ENCODE results near the gene FMNL2. TPM values are rescaled to one million over a fixed set of nuclear protein-coding genes. Genes with fewer than 3 reads are reported as not detected.
"Not testable (repeated sequence)": the region's sequence is repeated elsewhere in the genome, so short reads cannot be mapped to it uniquely, and the experiment has no call there.

FMNL2 gene
- total and polyA plus RNA-seq, 4 experiments from 2014 or later = 0.06 to 1.6 (median 0.94) TPM; not detected in 1

DNA sequence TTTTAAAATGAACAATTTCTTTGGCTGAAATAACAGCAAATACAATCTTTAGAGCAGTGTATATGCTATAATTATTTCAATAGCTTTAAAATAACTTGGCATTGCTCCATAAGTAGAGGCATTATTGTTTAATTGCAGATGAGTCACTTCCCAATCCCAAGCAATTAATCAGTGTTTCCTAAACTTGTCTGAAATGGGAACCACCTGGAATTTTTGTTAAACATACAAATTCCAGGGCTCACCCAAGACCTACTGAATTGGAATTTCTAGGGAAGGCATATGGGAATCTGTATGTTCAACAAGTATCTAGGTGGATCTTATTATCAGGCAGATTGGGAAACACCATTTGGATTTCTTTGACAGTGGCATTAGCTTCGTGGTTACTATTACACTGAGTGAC is 27.1 kb upstream of the FMNL2 start:
- H3K36me3 Mint-ChIP-seq = no peaks in the 10 kb centered on the region
- H3K27ac Mint-ChIP-seq = no peak overlapping the region
- no peak overlapping the region for H3K4me3 ChIP-seq (ENCODE audit: low read length in 2 of 2)
- H3K4me1 Mint-ChIP-seq = no peaks in the 10 kb centered on the region
- no peak for DNase-seq
- H3K27me3 Mint-ChIP-seq = peaks cover 1 to 2% of the 10 kb centered on the region in 2 donors
- CTCF ChIA-PET (ENCODE audit: partially characterized antibody) = no interaction called here
- intact Hi-C loops (cut with micrococcal nuclease) = no loop called here
- POLR2A ChIA-PET (ENCODE audit: partially characterized antibody) = no interaction called here
- H3K9me3 ChIP-seq (ENCODE audit: control insufficient read depth in 1 of 2, low read length in 2 of 2) = no peaks in the 10 kb centered on the region
- H3K9me3 Mint-ChIP-seq = peaks cover 0 to 2% (median 0%) of the 10 kb centered on the region in 8 donors
- no peaks in the 10 kb centered on the region for H3K4me1 ChIP-seq (ENCODE audit: insufficient read depth, low read length)
- no peak overlapping the region for H3K27ac ChIP-seq (ENCODE audit: low read depth, low read length)
- H3K4me3 Mint-ChIP-seq = no peak overlapping the region
- H3K27me3 ChIP-seq (ENCODE audit: insufficient read depth, low read length) = no peaks in the 10 kb centered on the region
- no peaks in the 10 kb centered on the region for H3K36me3 ChIP-seq (ENCODE audit: insufficient read depth, low read length)

- Mint-ChIP-seq H3K9me3 (peaks cover 0 to 3% (median 0%) of the 10 kb centered on the region in 8 donors), H3K4me3 (no peak overlapping the region), H3K27ac (no peak overlapping the region), H3K4me1 (no peaks in the 10 kb centered on the region), H3K36me3 (no peaks in the 10 kb centered on the region), H3K27me3 (peaks cover 0 to 1% of the 10 kb centered on the region in 2 donors)
- Histone ChIP-seq H3K4me1 (ENCODE audit: insufficient read depth, low read length) (no peaks in the 10 kb centered on the region), H3K27me3 (ENCODE audit: insufficient read depth, low read length) (no peaks in the 10 kb centered on the region), H3K27ac (ENCODE audit: low read depth, low read length) (no peak overlapping the region), H3K36me3 (ENCODE audit: insufficient read depth, low read length) (no peaks in the 10 kb centered on the region), H3K4me3 (ENCODE audit: low read length in 2 of 2) (no peak overlapping the region), H3K9me3 (ENCODE audit: control insufficient read depth in 1 of 2, low read length in 2 of 2) (no peaks in the 10 kb centered on the region)
- POLR2A ChIA-PET (ENCODE audit: partially characterized antibody) = no interaction called here
- intact Hi-C loops (cut with micrococcal nuclease) = no loop called here
- no peak for DNase-seq
- CTCF ChIA-PET (ENCODE audit: partially characterized antibody) = no interaction called here
Measured at GRCh38 chr2:152309352-152310214, 25.4 kb upstream of the FMNL2 start.

GRCh38 chr2:152319822-152320570 is 15.0 kb upstream of the FMNL2 start:
- H3K27ac Mint-ChIP-seq = no peak overlapping the region
- H3K4me1 ChIP-seq (ENCODE audit: insufficient read depth, low read length) = no peaks in the 10 kb centered on the region
- H3K4me3 Mint-ChIP-seq = no peak overlapping the region
- H3K9me3 Mint-ChIP-seq = peaks cover 0 to 7% (median 0%) of the 10 kb centered on the region in 8 donors
- H3K36me3 Mint-ChIP-seq = no peaks in the 10 kb centered on the region
- H3K27me3 Mint-ChIP-seq = peaks cover 3 to 6% of the 10 kb centered on the region in 2 donors
- ChIA-PET CTCF (ENCODE audit: partially characterized antibody) (no interaction called here), POLR2A (ENCODE audit: partially characterized antibody) (no interaction called here)
- H3K36me3 ChIP-seq (ENCODE audit: insufficient read depth, low read length) = no peaks in the 10 kb centered on the region
- intact Hi-C loops (cut with micrococcal nuclease) = no loop called here
- no peaks in the 10 kb centered on the region for H3K9me3 ChIP-seq (ENCODE audit: control insufficient read depth in 1 of 2, low read length in 2 of 2)
- no peak overlapping the region for H3K4me3 ChIP-seq (ENCODE audit: low read length in 2 of 2)
- H3K27ac ChIP-seq (ENCODE audit: low read depth, low read length) = no peak overlapping the region
- no peaks in the 10 kb centered on the region for H3K4me1 Mint-ChIP-seq
- no peak for DNase-seq
- no peaks in the 10 kb centered on the region for H3K27me3 ChIP-seq (ENCODE audit: insufficient read depth, low read length)

- intact Hi-C loops (cut with micrococcal nuclease) = no loop called here
- no peaks in the 10 kb centered on the region for H3K36me3 Mint-ChIP-seq
- CTCF ChIA-PET (ENCODE audit: partially characterized antibody) = no interaction called here
- H3K4me3 Mint-ChIP-seq = no peak overlapping the region
- POLR2A ChIA-PET (ENCODE audit: partially characterized antibody) = no interaction called here
- Histone ChIP-seq H3K27me3 (ENCODE audit: insufficient read depth, low read length) (no peaks in the 10 kb centered on the region), H3K9me3 (ENCODE audit: control insufficient read depth in 1 of 2, low read length in 2 of 2) (no peaks in the 10 kb centered on the region), H3K27ac (ENCODE audit: low read depth, low read length) (no peak overlapping the region), H3K36me3 (ENCODE audit: insufficient read depth, low read length) (no peaks in the 10 kb centered on the region), H3K4me1 (ENCODE audit: insufficient read depth, low read length) (no peaks in the 10 kb centered on the region), H3K4me3 (ENCODE audit: low read length in 2 of 2) (no peak overlapping the region)
- DNase-seq = no peak
- peaks cover 0 to 7% (median 0%) of the 10 kb centered on the region in 8 donors for H3K9me3 Mint-ChIP-seq
- H3K27me3 Mint-ChIP-seq = peaks cover 3 to 6% of the 10 kb centered on the region in 2 donors
- H3K27ac Mint-ChIP-seq = no peak overlapping the region
- no peaks in the 10 kb centered on the region for H3K4me1 Mint-ChIP-seq
Measured at GRCh38 chr2:152320814-152321213, 14.2 kb upstream of the FMNL2 start.

DNA sequence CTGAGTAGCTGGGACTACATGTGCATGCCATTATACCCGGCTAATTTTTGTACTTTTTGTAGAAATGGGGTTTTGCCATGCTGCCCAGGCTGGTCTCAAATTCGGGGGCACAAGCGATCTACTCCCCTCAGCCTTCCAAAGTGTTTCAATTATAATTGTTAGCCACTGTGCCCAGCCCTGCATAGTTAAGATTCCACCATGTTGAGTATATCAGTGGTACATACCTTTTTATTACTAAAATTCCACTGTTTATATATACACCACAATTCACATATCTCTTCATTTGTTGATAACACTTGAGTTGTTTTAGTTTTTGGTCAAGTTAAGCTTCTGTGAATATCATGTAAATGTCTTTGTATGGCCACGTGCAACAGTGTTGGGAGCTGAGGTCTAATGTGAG is 12.8 kb upstream of the FMNL2 start:
- H3K27me3 Mint-ChIP-seq = peaks cover 5 to 6% of the 10 kb centered on the region in 2 donors
- no peak overlapping the region for H3K4me3 Mint-ChIP-seq
- intact Hi-C loops (cut with micrococcal nuclease) = no loop called here
- H3K36me3 Mint-ChIP-seq = no peaks in the 10 kb centered on the region
- CTCF ChIA-PET (ENCODE audit: partially characterized antibody) = no interaction called here
- H3K4me1 Mint-ChIP-seq = no peaks in the 10 kb centered on the region
- POLR2A ChIA-PET (ENCODE audit: partially characterized antibody) = no interaction called here
- H3K9me3 Mint-ChIP-seq = peaks cover 0 to 7% (median 0%) of the 10 kb centered on the region in 8 donors
- Histone ChIP-seq H3K4me1 (ENCODE audit: insufficient read depth, low read length) (no peaks in the 10 kb centered on the region), H3K27me3 (ENCODE audit: insufficient read depth, low read length) (no peaks in the 10 kb centered on the region), H3K4me3 (ENCODE audit: low read length in 2 of 2) (no peak overlapping the region), H3K9me3 (ENCODE audit: control insufficient read depth in 1 of 2, low read length in 2 of 2) (no peaks in the 10 kb centered on the region), H3K27ac (ENCODE audit: low read depth, low read length) (no peak overlapping the region), H3K36me3 (ENCODE audit: insufficient read depth, low read length) (no peaks in the 10 kb centered on the region)
- no peak overlapping the region for H3K27ac Mint-ChIP-seq
- DNase-seq = no peak

GRCh38 chr2:152325126-152325525 is 9.8 kb upstream of the FMNL2 start:
- H3K27ac ChIP-seq (ENCODE audit: low read depth, low read length); CTCF ChIA-PET (ENCODE audit: partially characterized antibody); H3K4me3 ChIP-seq (ENCODE audit: low read length in 2 of 2); H3K4me1 Mint-ChIP-seq; H3K27me3 ChIP-seq (ENCODE audit: insufficient read depth, low read length); H3K36me3 ChIP-seq (ENCODE audit: insufficient read depth, low read length); H3K27ac Mint-ChIP-seq; H3K9me3 ChIP-seq (ENCODE audit: control insufficient read depth in 1 of 2, low read length in 2 of 2); POLR2A ChIA-PET (ENCODE audit: partially characterized antibody); H3K4me1 ChIP-seq (ENCODE audit: insufficient read depth, low read length); H3K4me3 Mint-ChIP-seq; DNase-seq; H3K9me3 Mint-ChIP-seq; H3K36me3 Mint-ChIP-seq; intact Hi-C loops (cut with micrococcal nuclease): not testable (repeated sequence)
- peaks cover 5 to 12% of the 10 kb centered on the region in 2 donors for H3K27me3 Mint-ChIP-seq

DNA sequence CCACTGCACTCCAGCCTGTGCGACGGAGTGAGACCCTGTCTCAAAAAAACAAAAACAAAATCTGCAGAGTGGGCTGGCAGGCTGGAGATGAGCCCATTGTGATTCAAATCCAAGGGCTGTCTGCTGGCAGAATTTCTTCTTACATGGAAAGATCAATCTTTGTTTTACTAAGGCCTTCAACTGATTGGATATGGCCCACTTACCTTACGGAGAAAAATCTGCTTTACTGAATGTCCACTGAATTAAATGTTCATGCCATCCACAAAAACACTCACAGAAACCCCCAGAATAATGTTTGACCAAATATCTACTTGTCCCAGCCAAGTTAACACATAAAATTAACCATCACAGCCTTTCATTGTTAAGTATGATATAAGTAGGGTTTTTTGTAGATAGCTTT is 8.3 kb upstream of the FMNL2 start:
- no peaks in the 10 kb centered on the region for H3K27me3 ChIP-seq (ENCODE audit: insufficient read depth, low read length)
- no peak for DNase-seq
- H3K4me1 ChIP-seq (ENCODE audit: insufficient read depth, low read length) = no peaks in the 10 kb centered on the region
- Mint-ChIP-seq H3K36me3 (no peaks in the 10 kb centered on the region), H3K4me3 (no peak overlapping the region), H3K4me1 (no peaks in the 10 kb centered on the region), H3K9me3 (no peaks in the 10 kb centered on the region), H3K27me3 (peaks cover 5 to 11% of the 10 kb centered on the region in 2 donors), H3K27ac (no peak overlapping the region)
- CTCF ChIA-PET (ENCODE audit: partially characterized antibody) = no interaction called here
- no peak overlapping the region for H3K27ac ChIP-seq (ENCODE audit: low read depth, low read length)
- no peaks in the 10 kb centered on the region for H3K36me3 ChIP-seq (ENCODE audit: insufficient read depth, low read length)
- no peak overlapping the region for H3K4me3 ChIP-seq (ENCODE audit: low read length in 2 of 2)
- POLR2A ChIA-PET (ENCODE audit: partially characterized antibody) = no interaction called here
- H3K9me3 ChIP-seq (ENCODE audit: control insufficient read depth in 1 of 2, low read length in 2 of 2) = no peaks in the 10 kb centered on the region
- intact Hi-C loops (cut with micrococcal nuclease) = no loop called here

Measured in CD4-positive, alpha-beta memory T cell (primary cell).